H1 (cell line): ENCODE data around the gene C22orf23. TPM values are rescaled to one million over a fixed set of nuclear protein-coding genes. Genes with fewer than 3 reads are reported as not detected.

Experiments
- CTCF ChIA-PET: fragments of 300-600 bp; sonication (Branson Sonifier 250); formaldehyde crosslinking; loops from one replicate; lab custom pipeline; 2021; ENCODE audit not compliant: partially characterized antibody; lab: Charles Lee
- POLR2A ChIA-PET: fragments of 300-600 bp; sonication (Branson Sonifier 250); formaldehyde crosslinking; loops from one replicate; lab custom pipeline; 2021; ENCODE audit warnings: inconsistent platforms; ENCODE audit not compliant: partially characterized antibody; lab: Charles Lee
- DNase-seq, 2 experiments: peaks; one replicate each; pipeline versions ENCODE4 v3.0.0 to v3.0.0-alpha.2; 2010 to 2022; ENCODE audit warnings: low spot score in 2 of 2, low read depth in 1 of 2, mixed read lengths in 1 of 2
- FAIRE-seq: peaks from 2 replicates; lab custom pipeline; 2011; peaks lifted over from hg19 to GRCh38; lab: Jason Lieb, UNC
- H2AFZ ChIP-seq: 2 replicates; pipeline ENCODE4 v1.8.1; 2012; ENCODE audit warnings: low read length, inconsistent platforms
- H2AK5ac ChIP-seq: 2 replicates; pipeline ENCODE4 v1.6.1; 2013; ENCODE audit warnings: low read depth, low read length
- H2BK120ac ChIP-seq: replicated peaks from 2 replicates; pipeline ENCODE3; 2013; ENCODE audit warnings: low read depth, low read length, inconsistent platforms
- H2BK12ac ChIP-seq: 2 replicates; pipeline ENCODE4 v1.6.1; 2013; ENCODE audit warnings: low read depth, low read length
- H2BK15ac ChIP-seq: 2 replicates; pipeline ENCODE4 v1.6.1; 2013; ENCODE audit warnings: low read length
- H2BK20ac ChIP-seq: 2 replicates; pipeline ENCODE4 v1.6.1; 2013; ENCODE audit warnings: low read length
- H2BK5ac ChIP-seq: 2 replicates; pipeline ENCODE4 v1.6.1; 2013; ENCODE audit warnings: low read depth, low read length
- H3K14ac ChIP-seq: 2 replicates; pipeline ENCODE4 v1.6.1; 2013; ENCODE audit warnings: inconsistent platforms; ENCODE audit not compliant: insufficient read length
- H3K18ac ChIP-seq: 2 replicates; pipeline ENCODE4 v1.6.1; 2013; ENCODE audit warnings: low read length; ENCODE audit errors: extremely low read depth
- H3K23ac ChIP-seq: 2 replicates; pipeline ENCODE4 v1.6.1; 2013; ENCODE audit warnings: inconsistent platforms; ENCODE audit not compliant: insufficient read length
- H3K23me2 ChIP-seq: 2 replicates; pipeline ENCODE4 v1.6.1; 2013; ENCODE audit warnings: low read depth, low read length
- H3K27ac ChIP-seq: 2 replicates; pipeline ENCODE4 v1.6.1; 2011; ENCODE audit warnings: low read depth, low read length, inconsistent platforms
- H3K27me3 ChIP-seq, 4 experiments: replicated peaks in 1 of 4; 1 replicate in 1 of 4; 2 replicates in 3 of 4; pipeline versions ENCODE4 v1.6.1 to v1.8.1; 2011 to 2013; ENCODE audit warnings: low read length in 3 of 4, mild to moderate bottlenecking in 3 of 4, inconsistent platforms in 2 of 4, mixed read lengths in 2 of 4, moderate library complexity in 1 of 4; ENCODE audit not compliant: control insufficient read depth in 3 of 4, insufficient read depth in 3 of 4; ENCODE audit errors: extremely low read depth in 1 of 4
- H3K36me3 ChIP-seq, 4 experiments: 2 replicates each; pipeline versions ENCODE4 v1.6.1 to v1.8.1; 2011 to 2013; ENCODE audit warnings: mild to moderate bottlenecking in 4 of 4, low read length in 3 of 4, moderate library complexity in 2 of 4, control low read depth in 1 of 4, inconsistent platforms in 1 of 4; ENCODE audit not compliant: insufficient read depth in 4 of 4, control insufficient read depth in 2 of 4
- H3K4ac ChIP-seq: replicated peaks from 2 replicates; pipeline ENCODE3; 2013; ENCODE audit warnings: low read length, low read depth, mixed read lengths, inconsistent platforms; ENCODE audit not compliant: insufficient read length
- H3K4me1 ChIP-seq, 4 experiments: replicated peaks in 1 of 4; 1 replicate in 1 of 4; 2 replicates in 3 of 4; pipeline versions ENCODE4 v1.6.1 to v1.8.1; 2011 to 2013; ENCODE audit warnings: low read length in 3 of 4, inconsistent platforms in 2 of 4, mixed read lengths in 1 of 4; ENCODE audit not compliant: insufficient read depth in 4 of 4, control insufficient read depth in 3 of 4
- H3K4me2 ChIP-seq, 2 experiments: 2 replicates each; pipeline versions ENCODE4 v1.6.1 to v1.8.1; 2011 to 2013; ENCODE audit warnings: low read depth in 2 of 2, low read length in 2 of 2, control low read depth in 1 of 2, inconsistent platforms in 1 of 2, mild to moderate bottlenecking in 1 of 2; ENCODE audit not compliant: insufficient read depth in 1 of 2
- H3K4me3 ChIP-seq, 4 experiments: fragments of 200-600, 300-600 bp in 1 of 4; sonication (generic), shearing (Covaris generic), sonication (Bioruptor Twin) in 1 of 4; 2 replicates each; pipeline versions ENCODE4 v1.5.1 to v1.8.1; 2011 to 2016; ENCODE audit warnings: low read length in 4 of 4, low read depth in 3 of 4, control low read depth in 2 of 4, inconsistent platforms in 2 of 4, mild to moderate bottlenecking in 2 of 4, mixed read lengths in 1 of 4, moderate library complexity in 1 of 4; ENCODE audit not compliant: insufficient read depth in 2 of 4; ENCODE audit errors: extremely low read depth in 1 of 4
- H3K56ac ChIP-seq: replicated peaks from 2 replicates; pipeline ENCODE3; 2013; ENCODE audit warnings: low read depth, mild to moderate bottlenecking, mixed read lengths, low read length, inconsistent platforms; ENCODE audit not compliant: insufficient read length
- H3K79me1 ChIP-seq: 2 replicates; pipeline ENCODE4 v1.6.1; 2013; ENCODE audit warnings: low read depth, low read length, control low read depth
- H3K79me2 ChIP-seq, 2 experiments: 2 replicates each; pipeline versions ENCODE4 v1.6.1 to v1.8.1; 2012 to 2013; ENCODE audit warnings: low read length in 2 of 2, mild to moderate bottlenecking in 2 of 2, inconsistent platforms in 1 of 2; ENCODE audit not compliant: insufficient read depth in 2 of 2, control insufficient read depth in 1 of 2
- H3K9ac ChIP-seq, 4 experiments: replicated peaks in 1 of 4; 1 replicate in 1 of 4; 2 replicates in 3 of 4; pipeline versions ENCODE4 v1.6.1 to v1.8.1; 2011 to 2013; ENCODE audit warnings: low read depth in 3 of 4, low read length in 3 of 4, control low read depth in 2 of 4, mild to moderate bottlenecking in 2 of 4, moderate library complexity in 2 of 4, inconsistent platforms in 1 of 4; ENCODE audit errors: extremely low read depth in 1 of 4
- H3K9me3 ChIP-seq, 2 experiments: 2 replicates each; pipeline versions ENCODE4 v1.6.1 to v1.8.1; 2012 to 2013; ENCODE audit warnings: mild to moderate bottlenecking in 2 of 2, moderate library complexity in 2 of 2, control low read depth in 1 of 2, inconsistent platforms in 1 of 2, low read depth in 1 of 2, low read length in 1 of 2, mixed read lengths in 1 of 2; ENCODE audit not compliant: insufficient read depth in 2 of 2
- H4K20me1 ChIP-seq, 2 experiments: replicated peaks in 1 of 2; 2 replicates each; pipeline versions ENCODE3 to v1.8.1; 2011 to 2013; ENCODE audit warnings: inconsistent platforms in 2 of 2, low read length in 2 of 2, mild to moderate bottlenecking in 1 of 2; ENCODE audit not compliant: insufficient read depth in 2 of 2, control insufficient read depth in 1 of 2
- H4K5ac ChIP-seq: 2 replicates; pipeline ENCODE4 v1.6.1; 2013; ENCODE audit warnings: low read length, low read depth, mixed read lengths, inconsistent platforms; ENCODE audit not compliant: insufficient read length
- H4K8ac ChIP-seq: 2 replicates; pipeline ENCODE4 v1.8.0; 2013; ENCODE audit warnings: mild to moderate bottlenecking, moderate library complexity, low read length, inconsistent platforms; ENCODE audit not compliant: insufficient read depth; ENCODE audit errors: extremely low read depth
- H4K91ac ChIP-seq: replicated peaks from 2 replicates; pipeline ENCODE3; 2013; ENCODE audit warnings: low read length, mixed read lengths, inconsistent platforms; ENCODE audit not compliant: insufficient read length
- JUND ChIP-seq: IDR thresholded peaks from 2 replicates; pipeline ENCODE4 v1.6.1; 2011; ENCODE audit warnings: mild to moderate bottlenecking, improper control_type of control experiment, low read length
- WGBS, 2 experiments: shearing (Covaris generic) in 1 of 2; methylation state at CpG; one replicate each; pipeline versions ENCODE4 v1.1.6 to v1.1.7; 2013 to 2015; ENCODE audit warnings: low lambda C conversion rate in 2 of 2, mixed read lengths in 2 of 2, inconsistent platforms in 1 of 2, low coverage in 1 of 2, missing lambda C conversion rate in 1 of 2; ENCODE audit not compliant: insufficient replicate concordance in 2 of 2, insufficient coverage in 1 of 2, insufficient read length in 1 of 2; ENCODE audit errors: extremely low coverage in 1 of 2, missing lambda C conversion rate in 1 of 2; 5-methylcytosine and 5-hydroxymethylcytosine counted together
- polyA plus RNA-seq, 7 experiments: library from polyadenylated mRNA; depleted of rRNA in 3 of 7; stranded (reverse) in 5 of 7; unstranded in 2 of 7; fragments of >200 nt in 5 of 7; fragments of 200-250 nt in 2 of 7; gene quantifications; 1 replicate in 5 of 7; 2 replicates in 1 of 7; 4 replicates in 1 of 7; pipeline versions ENCODE4 v1.2.1 to v1.2.3, GENCODE V29; 2011 to 2013; ENCODE audit warnings: missing spikeins in 2 of 7, mixed read lengths in 2 of 7
- total RNA-seq: library from RNA; stranded (reverse); fragmentation: NEBNext Ultra II Directional; extraction: Animal tissue kit (Norgen Biotek cat#: 25700); gene quantifications from 2 replicates; pipeline ENCODE4 v1.2.1, GENCODE V29; 2021

The C22orf23 gene
- total and polyA plus RNA-seq, 2 of the 8 experiments (the other 6 are each of a cell fraction or from before 2014, with no cell fraction given): 0.50 to 0.54 TPM

- Histone ChIP-seq H3K9me3 (no peaks in the 10 kb centered on the region), H3K14ac (no peak overlapping the region), H4K91ac (no peak overlapping the region), H4K8ac (no peak overlapping the region; the same call in 1 of the 2 replicates), H2AFZ (no peak overlapping the region), H4K5ac (no peak overlapping the region), H2BK5ac (no peak overlapping the region; the same call in 1 of the 2 replicates), H3K18ac (peak overlapping the region; percentile 60; the same call in 1 of the 2 replicates), H3K36me3 (no peaks in the 10 kb centered on the region), H3K56ac (peak overlapping the region; percentile 10), H3K4me1 (peaks cover 0 to 29% (median 21%) of the 10 kb centered on the region in 4 experiments; a peak in 6 of 7 replicates), H3K23me2 (peaks cover 9% of the 10 kb centered on the region; the same call in 1 of the 2 replicates), H3K4ac (no peak overlapping the region), H2BK15ac (no peak overlapping the region), H2AK5ac (peak overlapping the region; percentile 88; the same call in 1 of the 2 replicates), H3K9ac (no peak overlapping the region), H3K4me3 (peak overlapping the region; percentile 45 to 74 (median 59)), H3K27ac (no peak overlapping the region), H2BK20ac (no peak overlapping the region), H2BK120ac (no peak overlapping the region), H3K4me2 (peak overlapping the region; percentile 67 to 73), H4K20me1 (peaks cover 0 to 4% of the 10 kb centered on the region in 2 experiments), H3K27me3 (no peaks in the 10 kb centered on the region), H3K79me1 (peaks cover 9% of the 10 kb centered on the region), H2BK12ac (peak overlapping the region; percentile 68; the same call in 1 of the 2 replicates), H3K79me2 (peaks cover 0 to 12% of the 10 kb centered on the region in 2 experiments; a peak in 1 of 4 replicates), H3K23ac (no peak overlapping the region)
- 73% methylated on average over 18 of the region's 19 CpGs; no CpG with 5 or more reads in 1 of the 2 experiments for WGBS, 2 experiments
- TF ChIP-seq JUND: no peak
- ChIA-PET POLR2A (interaction anchor here (0.9 to 8.7 kb wide), 8 partner anchors 6 to 63 kb away, joined by 3 to 150 read pairs (median 5); no protein-coding TSS in a partner anchor), CTCF (interaction anchor here (0.5 to 2.7 kb wide), 10 partner anchors 11 to 1433 kb away, joined by 3 to 22 read pairs (median 4); no protein-coding TSS in a partner anchor)
- DNase-seq (no peak), FAIRE-seq (no peak)
Measured at GRCh38 chr22:37907036-37907954, 46.1 kb downstream of the C22orf23 start.
